ENCODE results near the gene CAPN2.
A peak's percentile ranks its signal among the peaks of the same experiment; 100 is the strongest.
"Not testable (repeated sequence)": the region's sequence is repeated elsewhere in the genome, so short reads cannot be mapped to it uniquely, and the experiment has no call there.

The CAPN2 gene

GRCh38 chr1:223732993-223733798 is 20.9 kb downstream of the CAPN2 start:
- Mint-ChIP-seq H3K4me3 (no peak overlapping the region), H3K36me3 (ENCODE audit: low read depth) (peaks cover 47% of the 10 kb centered on the region), H3K27ac (no peak overlapping the region), H3K9me3 (no peaks in the 10 kb centered on the region), H3K4me1 (ENCODE audit: low read depth) (peaks cover 24% of the 10 kb centered on the region), H3K27me3 (ENCODE audit: low read depth) (no peaks in the 10 kb centered on the region)
- no peak for DNase-seq (ENCODE audit: low spot score)

GRCh38 chr1:223733898-223734852 is 21.8 kb downstream of the CAPN2 start:
- Mint-ChIP-seq H3K4me3 (no peak overlapping the region), H3K36me3 (ENCODE audit: low read depth) (peaks cover 43% of the 10 kb centered on the region), H3K27ac (no peak overlapping the region), H3K27me3 (ENCODE audit: low read depth) (no peaks in the 10 kb centered on the region), H3K9me3 (no peaks in the 10 kb centered on the region), H3K4me1 (ENCODE audit: low read depth) (peaks cover 17% of the 10 kb centered on the region)
- no peak for DNase-seq (ENCODE audit: low spot score)

- H3K27ac Mint-ChIP-seq: not testable (repeated sequence)
- H3K36me3 Mint-ChIP-seq (ENCODE audit: low read depth): peaks cover 36% of the 10 kb centered on the region
Measured at GRCh38 chr1:223736638-223737037, 24.3 kb downstream of the CAPN2 start.

GRCh38 chr1:223737342-223737741 is 25.0 kb downstream of the CAPN2 start:
- no peak overlapping the region for H3K4me3 Mint-ChIP-seq
- H3K9me3 Mint-ChIP-seq: no peaks in the 10 kb centered on the region
- H3K27ac Mint-ChIP-seq: no peak overlapping the region
- H3K36me3 Mint-ChIP-seq (ENCODE audit: low read depth): peaks cover 31% of the 10 kb centered on the region
- H3K27me3 Mint-ChIP-seq (ENCODE audit: low read depth): no peaks in the 10 kb centered on the region
- no peak for DNase-seq (ENCODE audit: low spot score)
- peaks cover 4% of the 10 kb centered on the region for H3K4me1 Mint-ChIP-seq (ENCODE audit: low read depth)

More at GRCh38 chr1:223736638-223737037, 24.3 kb downstream of the CAPN2 start:
- not testable (repeated sequence) for H3K9me3 Mint-ChIP-seq; DNase-seq (ENCODE audit: low spot score); H3K4me1 Mint-ChIP-seq (ENCODE audit: low read depth); H3K27me3 Mint-ChIP-seq (ENCODE audit: low read depth); H3K4me3 Mint-ChIP-seq

DNA sequence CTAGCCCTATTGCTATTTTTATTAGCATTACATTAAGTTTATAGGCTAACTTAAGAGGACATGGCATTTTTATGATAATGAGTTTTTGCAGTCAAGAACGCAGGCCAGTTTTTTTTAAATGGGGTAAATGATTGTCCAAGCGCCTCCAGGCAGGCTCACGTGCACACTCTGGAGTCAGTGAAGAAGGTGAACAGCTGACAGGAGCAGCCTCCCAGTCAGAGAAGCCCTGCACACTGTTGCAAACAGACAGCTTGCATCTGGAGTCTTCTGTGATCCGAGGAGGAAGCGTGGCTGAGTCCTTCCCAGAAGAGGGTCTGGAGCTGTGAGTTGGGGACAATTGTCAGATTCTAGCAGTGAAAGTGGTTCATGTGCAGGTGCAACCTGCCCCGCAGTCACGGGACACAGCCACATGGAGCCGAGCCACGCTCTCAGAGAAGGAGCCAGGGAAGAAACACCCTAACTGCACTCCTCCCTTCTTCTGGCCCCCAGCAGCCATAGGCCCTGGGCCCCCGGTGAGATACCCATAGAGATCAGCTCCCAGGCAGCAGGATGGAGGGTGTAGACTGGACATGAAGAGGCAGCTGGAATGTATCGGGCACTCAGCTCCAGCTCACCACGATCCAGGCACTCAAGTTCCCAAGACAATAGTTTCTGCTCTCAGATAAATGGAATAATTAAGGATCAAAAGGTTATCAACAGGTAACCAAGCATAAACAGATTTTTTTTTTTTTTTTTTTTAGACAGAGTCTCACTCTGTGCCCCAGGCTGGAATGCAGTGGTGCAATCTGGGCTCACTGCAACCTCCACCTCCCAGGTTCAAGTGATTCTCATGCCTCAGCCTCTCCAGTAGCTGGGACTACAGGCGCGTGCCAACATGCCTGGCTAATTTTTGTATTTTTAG is 26.4 kb downstream of the CAPN2 start:
- no peak for DNase-seq (ENCODE audit: low spot score)
- Mint-ChIP-seq H3K36me3 (ENCODE audit: low read depth) (peaks cover 36% of the 10 kb centered on the region), H3K4me3 (no peak overlapping the region), H3K27me3 (ENCODE audit: low read depth) (no peaks in the 10 kb centered on the region), H3K9me3 (no peaks in the 10 kb centered on the region), H3K4me1 (ENCODE audit: low read depth) (peaks cover 4% of the 10 kb centered on the region), H3K27ac (no peak overlapping the region)

- Mint-ChIP-seq H3K27ac (no peak overlapping the region), H3K9me3 (no peaks in the 10 kb centered on the region), H3K4me3 (no peak overlapping the region), H3K36me3 (ENCODE audit: low read depth) (peaks cover 39% of the 10 kb centered on the region), H3K4me1 (ENCODE audit: low read depth) (peaks cover under 1% of the 10 kb centered on the region), H3K27me3 (ENCODE audit: low read depth) (no peaks in the 10 kb centered on the region)
- DNase-seq (ENCODE audit: low spot score): no peak
Measured at GRCh38 chr1:223739366-223740037, 27.2 kb downstream of the CAPN2 start.

DNA sequence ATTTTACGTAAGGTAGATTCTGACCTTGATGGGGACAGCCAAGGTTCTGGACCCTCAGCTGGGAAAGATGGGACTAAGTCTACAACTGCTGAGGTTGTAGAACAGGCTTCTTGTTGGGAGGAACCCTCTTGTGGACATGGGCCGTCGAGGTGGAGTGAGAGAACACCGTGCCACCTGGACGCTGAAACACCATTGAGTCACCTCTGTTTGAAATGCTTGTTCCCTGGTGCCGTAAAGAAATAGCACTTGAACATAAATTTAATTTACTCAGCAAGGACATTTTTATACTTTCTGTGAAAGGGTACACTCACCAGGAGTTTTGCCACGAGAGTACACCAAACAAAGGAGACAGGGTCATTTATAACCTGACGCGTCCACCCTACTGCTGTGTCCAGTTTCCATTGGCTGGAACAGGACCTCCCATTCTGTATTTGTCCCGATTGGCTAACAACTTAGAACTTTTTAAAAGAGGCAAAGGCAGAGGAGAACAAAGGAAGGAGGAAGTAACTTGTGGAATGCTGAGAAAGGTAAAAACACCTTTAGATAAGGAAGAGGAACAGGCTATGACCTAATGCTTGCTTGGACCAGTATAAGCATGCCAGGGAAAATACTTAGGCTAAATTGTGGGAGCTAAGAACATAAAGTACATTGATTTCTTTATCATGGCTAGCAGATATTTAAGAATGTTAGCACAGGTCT is 27.8 kb downstream of the CAPN2 start:
- not testable (repeated sequence) for H3K4me3 Mint-ChIP-seq; H3K27ac Mint-ChIP-seq; DNase-seq (ENCODE audit: low spot score); H3K27me3 Mint-ChIP-seq (ENCODE audit: low read depth); H3K9me3 Mint-ChIP-seq; H3K4me1 Mint-ChIP-seq (ENCODE audit: low read depth)
- H3K36me3 Mint-ChIP-seq (ENCODE audit: low read depth): peaks cover 36% of the 10 kb centered on the region

DNA sequence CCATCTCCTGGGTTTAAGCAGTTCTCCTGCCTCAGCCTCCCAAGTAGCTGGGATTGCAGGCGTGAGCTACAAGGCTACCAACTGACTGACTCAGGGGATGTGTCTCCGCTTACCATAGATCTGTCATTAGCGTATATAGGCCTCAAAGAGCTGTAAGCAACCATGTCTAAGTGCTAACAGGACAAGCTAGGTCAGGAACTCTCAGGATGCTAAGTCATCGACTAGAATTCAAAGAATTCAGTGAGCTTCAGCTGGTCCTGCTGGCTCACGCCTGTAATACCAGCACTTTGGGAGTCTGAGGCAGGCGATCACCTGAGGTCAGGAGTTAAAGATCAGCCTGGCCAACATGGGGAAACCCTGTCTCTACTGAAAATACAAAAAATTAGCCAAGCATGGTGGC is 29.5 kb downstream of the CAPN2 start:
- peaks cover 45% of the 10 kb centered on the region for H3K36me3 Mint-ChIP-seq (ENCODE audit: low read depth)
- H3K27ac Mint-ChIP-seq: no peak overlapping the region
- no peaks in the 10 kb centered on the region for H3K27me3 Mint-ChIP-seq (ENCODE audit: low read depth)
- H3K4me3 Mint-ChIP-seq: no peak overlapping the region
- H3K9me3 Mint-ChIP-seq: no peaks in the 10 kb centered on the region
- H3K4me1 Mint-ChIP-seq (ENCODE audit: low read depth): no peaks in the 10 kb centered on the region
- no peak for DNase-seq (ENCODE audit: low spot score)

- Mint-ChIP-seq H3K27ac (no peak overlapping the region), H3K4me3 (no peak overlapping the region), H3K9me3 (no peaks in the 10 kb centered on the region), H3K27me3 (ENCODE audit: low read depth) (no peaks in the 10 kb centered on the region), H3K36me3 (ENCODE audit: low read depth) (peaks cover 54% of the 10 kb centered on the region), H3K4me1 (ENCODE audit: low read depth) (peaks cover 2% of the 10 kb centered on the region)
- no peak for DNase-seq (ENCODE audit: low spot score)
Measured at GRCh38 chr1:223742856-223743517, 30.6 kb downstream of the CAPN2 start.

DNA sequence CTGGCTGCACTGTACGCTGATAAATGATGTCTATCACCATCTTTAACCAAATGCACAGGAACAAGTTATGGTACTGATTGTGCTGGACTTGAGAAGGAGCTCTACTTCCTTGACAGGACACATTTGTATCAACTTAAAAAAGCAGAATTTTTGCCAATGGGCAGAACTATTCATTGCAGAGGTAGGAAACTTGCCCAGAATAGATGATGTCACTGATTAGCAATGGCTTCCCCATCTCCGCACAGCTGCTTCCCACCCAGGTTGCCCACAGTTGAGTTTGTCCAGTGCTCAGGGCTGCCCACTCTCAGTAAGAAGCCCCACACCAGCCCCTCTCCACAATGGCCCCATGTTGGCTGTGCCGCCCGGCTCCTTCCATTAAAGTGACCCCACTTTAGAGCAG is 33.4 kb downstream of the CAPN2 start:
- no peaks in the 10 kb centered on the region for H3K27me3 Mint-ChIP-seq (ENCODE audit: low read depth)
- H3K9me3 Mint-ChIP-seq: no peaks in the 10 kb centered on the region
- H3K36me3 Mint-ChIP-seq (ENCODE audit: low read depth): peaks cover 54% of the 10 kb centered on the region
- H3K27ac Mint-ChIP-seq: no peak overlapping the region
- H3K4me1 Mint-ChIP-seq (ENCODE audit: low read depth): peaks cover 11% of the 10 kb centered on the region
- DNase-seq (ENCODE audit: low spot score): no peak
- no peak overlapping the region for H3K4me3 Mint-ChIP-seq

GRCh38 chr1:223747838-223748335 is 35.5 kb downstream of the CAPN2 start:
- peak overlapping the region; percentile 56 for H3K4me3 Mint-ChIP-seq
- peak overlapping the region; percentile 11 for H3K27ac Mint-ChIP-seq
- H3K9me3 Mint-ChIP-seq: no peaks in the 10 kb centered on the region
- H3K36me3 Mint-ChIP-seq (ENCODE audit: low read depth): peaks cover 68% of the 10 kb centered on the region
- H3K4me1 Mint-ChIP-seq (ENCODE audit: low read depth): peaks cover 11% of the 10 kb centered on the region
- no peak for DNase-seq (ENCODE audit: low spot score)
- H3K27me3 Mint-ChIP-seq (ENCODE audit: low read depth): no peaks in the 10 kb centered on the region

- peak overlapping the region; percentile 56 for H3K4me3 Mint-ChIP-seq
- H3K27me3 Mint-ChIP-seq (ENCODE audit: low read depth): no peaks in the 10 kb centered on the region
- no peak overlapping the region for H3K27ac Mint-ChIP-seq
- H3K4me1 Mint-ChIP-seq (ENCODE audit: low read depth): peaks cover 11% of the 10 kb centered on the region
- no peaks in the 10 kb centered on the region for H3K9me3 Mint-ChIP-seq
- DNase-seq (ENCODE audit: low spot score): peak; percentile 17
- H3K36me3 Mint-ChIP-seq (ENCODE audit: low read depth): peaks cover 69% of the 10 kb centered on the region
Measured at GRCh38 chr1:223748405-223748772, 36.0 kb downstream of the CAPN2 start.
